ENCODE measurements around the gene FOXE1.

DNA sequence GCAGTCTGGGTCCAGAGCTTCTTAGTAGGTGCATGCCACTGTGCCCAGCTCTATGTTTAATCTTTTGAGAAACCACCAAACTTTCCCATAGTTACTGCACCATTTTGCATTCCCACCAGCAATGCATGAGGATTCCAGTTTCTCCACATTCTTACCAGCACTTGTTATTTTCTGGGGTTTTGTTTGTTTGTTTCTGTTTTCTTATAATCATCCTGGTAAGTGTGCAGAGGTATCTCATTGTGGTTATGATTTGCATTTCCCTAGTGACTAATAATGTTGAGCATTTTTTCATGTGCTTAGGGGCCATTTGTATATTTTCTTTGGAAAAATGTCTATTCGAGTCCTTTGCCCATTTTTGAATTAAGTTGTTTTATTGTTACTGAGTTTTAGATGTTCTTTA, 11.4 kb downstream of the FOXE1 start:
- TF ChIP-seq POLR2AphosphoS5 (IDR thresholded peaks at IDR 0.05; ENCODE audit: low read depth), result no peak
- TF ChIP-seq SPI1 (IDR thresholded peaks at IDR 0.05; ENCODE audit: borderline replicate concordance, low read depth), result no peak
